ENCODE results near the gene PCNX3. TPM values are rescaled to one million over a fixed set of nuclear protein-coding genes. Genes with fewer than 3 reads are reported as not detected.

The PCNX3 gene
- total and polyA plus RNA-seq, 10 of the 15 experiments (the other 5 are each of a cell fraction or from before 2014, with no cell fraction given), result 0.03 to 46.6 (median 8.4) TPM

GRCh38 chr11:65595131-65595530, 20.4 kb upstream of the PCNX3 start:
- no peaks in the 10 kb centered on the region for H3K27me3 ChIP-seq (replicated peaks in 1 of 2; ENCODE audit: control insufficient read depth in 2 of 2, insufficient read depth in 2 of 2, low read length in 1 of 2)
- 41% methylated on average over 3 of the region's 3 CpGs for WGBS (ENCODE audit: insufficient coverage, insufficient replicate concordance, low lambda C conversion rate, missing lambda C conversion rate)
- CTCF ChIA-PET, result interaction anchor here (0.6 to 3.3 kb wide), 5 partner anchors 8 to 320 kb away, joined by 3 to 39 read pairs (median 4); partner anchors contain the start of gene EHBP1L1
- in situ Hi-C loops (cut with MboI), result no loop called here
- intact Hi-C loops (cut with micrococcal nuclease; ENCODE audit: unreplicated experiment), result no loop called here
- DNase-seq (ENCODE audit: low read depth, low spot score) (no peak), ATAC-seq (no peak), FAIRE-seq (no peak)
- H3K9ac ChIP-seq (ENCODE audit: control insufficient read depth, insufficient read depth, low read length), result no peak overlapping the region
- POLR2A ChIA-PET, result interaction anchor here (0.6 to 2.0 kb wide), 3 partner anchors 23 to 112 kb away, joined by 3 to 10 read pairs (median 8); partner anchors contain the start of gene FAM89B
- peaks cover 2 to 3% of the 10 kb centered on the region in 2 experiments; a peak in 3 of 4 replicates for H3K36me3 ChIP-seq (ENCODE audit: control insufficient read depth in 2 of 2, insufficient read depth in 2 of 2, low read length in 1 of 2)
- no peaks in the 10 kb centered on the region for H4K20me1 ChIP-seq (ENCODE audit: control insufficient read depth, insufficient read depth)
- no peak overlapping the region for H3K4me2 ChIP-seq (ENCODE audit: control insufficient read depth, insufficient read depth)
- no peak overlapping the region for H2AFZ ChIP-seq (ENCODE audit: control insufficient read depth, low read depth, low read length)
- TF ChIP-seq FOS (IDR thresholded peaks at IDR 0.05; ENCODE audit: borderline replicate concordance, extremely low read depth, insufficient read length), result no peak
- no peak for TF ChIP-seq SMAD1 (IDR thresholded peaks at IDR 0.05; ENCODE audit: low read depth, partially characterized antibody)
- TF ChIP-seq MXI1 (IDR thresholded peaks at IDR 0.05; ENCODE audit: low read depth, low read length), result no peak
- no peak for TF ChIP-seq USF2 (IDR thresholded peaks at IDR 0.05; ENCODE audit: borderline replicate concordance, low read depth, low read length)
- TF ChIP-seq USF1 (IDR thresholded peaks at IDR 0.05; ENCODE audit: borderline replicate concordance, extremely low read length, insufficient read depth, low read depth, low read length), result no peak
- no peak for TF ChIP-seq RELA (IDR thresholded peaks at IDR 0.05; ENCODE audit: borderline replicate concordance, partially characterized antibody)
- TF ChIP-seq SMARCA5 (IDR thresholded peaks at IDR 0.05), result no peak
- no peak for TF ChIP-seq ZNF592 (IDR thresholded peaks at IDR 0.05)
- TF ChIP-seq NFYA (IDR thresholded peaks at IDR 0.05; ENCODE audit: borderline replicate concordance, low read depth, low read length), result no peak
- no peak for TF ChIP-seq STAT3 (IDR thresholded peaks at IDR 0.05; ENCODE audit: low read depth, low read length)
- no peak for TF ChIP-seq TAF1 (IDR thresholded peaks at IDR 0.05; ENCODE audit: borderline replicate concordance, low read depth, low read length)
- no peak for TF ChIP-seq BHLHE40 (IDR thresholded peaks at IDR 0.05; ENCODE audit: borderline replicate concordance in 1 of 2, low read depth in 2 of 2, low read length in 1 of 2)
- TF ChIP-seq PAX5 (IDR thresholded peaks at IDR 0.05; ENCODE audit: borderline replicate concordance, low read depth, low read length), result no peak
- TF ChIP-seq TCF7 (IDR thresholded peaks at IDR 0.05; ENCODE audit: borderline replicate concordance), result no peak
- no peak for TF ChIP-seq LARP7 (IDR thresholded peaks at IDR 0.05)
- TF ChIP-seq RB1 (IDR thresholded peaks at IDR 0.05; ENCODE audit: borderline replicate concordance), result no peak
- TF ChIP-seq HDGF (IDR thresholded peaks at IDR 0.05), result no peak
- no peak for TF ChIP-seq CHD1 (IDR thresholded peaks at IDR 0.05; ENCODE audit: low read depth, low read length)
- no peak for TF ChIP-seq YBX1 (IDR thresholded peaks at IDR 0.05)
- TF ChIP-seq HCFC1 (IDR thresholded peaks at IDR 0.05; ENCODE audit: low read length), result no peak
- no peak overlapping the region for H3K27ac ChIP-seq (ENCODE audit: control insufficient read depth, insufficient read depth)
- SMC1A ChIA-PET (ENCODE audit: uncharacterized antibody, unreplicated experiment), result interaction anchor here (2.0 to 2.3 kb wide), 2 partner anchors 22 to 54 kb away, joined by 6 to 17 read pairs; partner anchors contain the start of gene FAM89B
- no peaks in the 10 kb centered on the region for H3K9me3 ChIP-seq (replicated peaks; ENCODE audit: control insufficient read depth, insufficient read depth, low read length)
- H3K79me2 ChIP-seq (ENCODE audit: control insufficient read depth, insufficient read depth, low read length), result no peaks in the 10 kb centered on the region
- RAD21 ChIA-PET (ENCODE audit: unreplicated experiment), result interaction anchor here (2.0 to 2.8 kb wide), 3 partner anchors 18 to 54 kb away, joined by 8 to 18 read pairs (median 10); partner anchors contain the start of genes EHBP1L1 and MAP3K11
- no peak overlapping the region for H3K4me3 ChIP-seq
- no peaks in the 10 kb centered on the region for H3K4me1 ChIP-seq (ENCODE audit: control insufficient read depth, insufficient read depth, low read length)
- BruUV-seq (replicated peaks), result no TSS peak
